B cell (primary cell): ENCODE measurements around the gene ZNF354B. TPM values are rescaled to one million over a fixed set of nuclear protein-coding genes. Genes with fewer than 3 reads are reported as not detected.

Experiments used
- ATAC-seq: fragments of 200-7000 bp; cut with Tn5 transposase; one replicate; pipeline ENCODE4 v1.10.0; 2021; ENCODE audit warnings: low read depth, mild to moderate bottlenecking, moderate number of reproducible peaks, moderate library complexity
- CTCF ChIA-PET: fragments of 350-600 bp; sonication (Branson Sonifier 250); formaldehyde crosslinking; loops from one replicate; lab custom pipeline; 2021; ENCODE audit warnings: antibody characterized with exemption, inconsistent platforms; lab: Charles Lee
- POLR2A ChIA-PET: fragments of 350-600 bp; sonication (Branson Sonifier 250); formaldehyde crosslinking; loops from one replicate; lab custom pipeline; 2021; ENCODE audit warnings: antibody characterized with exemption; lab: Charles Lee
- DNase-seq: peaks from one replicate; pipeline ENCODE4 v3.0.0; 2013
- H2AFZ ChIP-seq: 2 replicates; pipeline ENCODE4 v1.6.1; 2012; ENCODE audit warnings: mild to moderate bottlenecking, low read depth, low read length; ENCODE audit not compliant: insufficient read depth, poor library complexity, severe bottlenecking
- H3K27ac ChIP-seq, 2 donors: 1 replicate in 1 of 2; 2 replicates in 1 of 2; pipeline ENCODE4 v1.5.1; 2012 to 2013; ENCODE audit warnings: low read length in 2 of 2, mild to moderate bottlenecking in 2 of 2, moderate library complexity in 1 of 2
- H3K27me3 ChIP-seq, 4 experiments: fragments of 200-600 bp in 1 of 4; sonication (generic) in 1 of 4; replicated peaks in 1 of 4; 1 replicate in 2 of 4; 2 replicates in 2 of 4; pipeline versions ENCODE4 v1.6.1 to v1.7.0; 2013 to 2016; ENCODE audit warnings: low read length in 3 of 4, mild to moderate bottlenecking in 2 of 4, mixed read lengths in 1 of 4, moderate library complexity in 1 of 4; ENCODE audit not compliant: insufficient read depth in 4 of 4, control insufficient read depth in 3 of 4; ENCODE audit errors: control extremely low read depth in 1 of 4
- H3K36me3 ChIP-seq, 2 experiments: replicated peaks in 1 of 2; 1 replicate in 1 of 2; 2 replicates in 1 of 2; pipeline versions ENCODE4 v1.6.1 to v1.7.1; 2013; ENCODE audit warnings: low read length in 1 of 2; ENCODE audit not compliant: insufficient read depth in 2 of 2, control insufficient read depth in 1 of 2; ENCODE audit errors: control extremely low read depth in 1 of 2, extremely low read depth in 1 of 2
- H3K4me1 ChIP-seq, 2 donors: fragments of 200-600 bp in 1 of 2; sonication (generic) in 1 of 2; 1 replicate in 1 of 2; 2 replicates in 1 of 2; pipeline versions ENCODE4 v1.5.1 to v1.6.1; 2013 to 2017; ENCODE audit warnings: low read length in 2 of 2; ENCODE audit not compliant: control insufficient read depth in 2 of 2, insufficient read depth in 2 of 2
- H3K4me2 ChIP-seq: replicated peaks from 2 replicates; pipeline ENCODE3; 2012; ENCODE audit warnings: mild to moderate bottlenecking, low read depth, low read length; ENCODE audit not compliant: poor library complexity, severe bottlenecking
- H3K4me3 ChIP-seq, 5 experiments: fragments of 200-600 bp in 1 of 5; sonication (generic) in 1 of 5; 1 replicate in 3 of 5; 2 replicates in 2 of 5; pipeline versions ENCODE4 v1.5.1 to v1.7.0; 2011 to 2016; ENCODE audit warnings: low read length in 4 of 5, mild to moderate bottlenecking in 4 of 5, low read depth in 2 of 5, control low read depth in 1 of 5, moderate library complexity in 1 of 5; ENCODE audit not compliant: insufficient read depth in 1 of 5; ENCODE audit errors: control extremely low read depth in 1 of 5, extremely low read depth in 1 of 5
- H3K79me2 ChIP-seq: fragments of 200-600 bp; sonication (generic); one replicate; pipeline ENCODE4 v1.6.0; 2016; ENCODE audit warnings: low read length; ENCODE audit not compliant: control insufficient read depth, insufficient read depth
- H3K9ac ChIP-seq: fragments of 200-600 bp; sonication (generic); 2 replicates; pipeline ENCODE4 v1.6.1; 2017; ENCODE audit warnings: mild to moderate bottlenecking, low read length, moderate library complexity
- H3K9me3 ChIP-seq, 3 donors: one replicate each; pipeline versions ENCODE4 v1.6.1 to v1.7.1; 2013; ENCODE audit warnings: low read length in 2 of 3; ENCODE audit not compliant: control insufficient read depth in 2 of 3, insufficient read depth in 1 of 3; ENCODE audit errors: control extremely low read depth in 1 of 3
- H4K20me1 ChIP-seq: 2 replicates; pipeline ENCODE4 v1.6.0; 2012; ENCODE audit warnings: mild to moderate bottlenecking, low read length; ENCODE audit not compliant: insufficient read depth, control insufficient read depth, poor library complexity, severe bottlenecking
- H3K27ac Mint-ChIP-seq: one replicate; pipeline ENCODE4 v1.8.0; 2021; ENCODE audit warnings: mixed read lengths
- H3K27me3 Mint-ChIP-seq: one replicate; pipeline ENCODE4 v1.8.0; 2021; ENCODE audit warnings: mixed read lengths
- H3K4me1 Mint-ChIP-seq: one replicate; pipeline ENCODE4 v1.8.0; 2021; ENCODE audit warnings: mixed read lengths
- H3K4me3 Mint-ChIP-seq: one replicate; pipeline ENCODE4 v1.8.0; 2021; ENCODE audit warnings: mixed read lengths
- H3K9me3 Mint-ChIP-seq: one replicate; pipeline ENCODE4 v1.8.0; 2022; ENCODE audit warnings: mixed read lengths; ENCODE audit not compliant: insufficient read depth
- EZH2 ChIP-seq: IDR thresholded peaks from 2 replicates; pipeline ENCODE4 v1.6.1; 2012; ENCODE audit warnings: borderline replicate concordance, low read depth, mild to moderate bottlenecking, moderate library complexity, low read length; ENCODE audit not compliant: insufficient read depth, poor library complexity, severe bottlenecking
- WGBS: methylation state at CpG from one replicate; pipeline ENCODE4 v1.1.5; 2013; ENCODE audit warnings: missing lambda C conversion rate; ENCODE audit not compliant: insufficient coverage; 5-methylcytosine and 5-hydroxymethylcytosine counted together
- intact Hi-C: fragments of 100-400 bp; cut with micrococcal nuclease; formaldehyde crosslinking; loops from one replicate; pipeline ENCODE4 v1.10.0; 2022
- polyA plus RNA-seq: library from polyadenylated mRNA; depleted of rRNA; stranded (reverse); fragments of >200 nt; gene quantifications from 2 replicates; pipeline ENCODE4 v1.2.3, GENCODE V29; 2012
- total RNA-seq, 2 donors: library from RNA; stranded (reverse); fragments of 120-200 nt in 1 of 2; gene quantifications; 1 replicate in 1 of 2; 2 replicates in 1 of 2; pipeline versions ENCODE4 v1.2.3 to v1.2.4, GENCODE V29; 2013 to 2022
- TF ChIP-seq, protein P1 (sequence below): fragments of 200-600 bp; IDR thresholded peaks from one replicate; pipeline ENCODE4 v1.8.0; 2022; ENCODE audit warnings: antibody characterized with exemption, mild to moderate bottlenecking

The ZNF354B gene
- total and polyA plus RNA-seq, 2 donors (not counting 1 experiment from before 2014, with no cell fraction given) = 19.5 to 34.6 TPM

DNA sequence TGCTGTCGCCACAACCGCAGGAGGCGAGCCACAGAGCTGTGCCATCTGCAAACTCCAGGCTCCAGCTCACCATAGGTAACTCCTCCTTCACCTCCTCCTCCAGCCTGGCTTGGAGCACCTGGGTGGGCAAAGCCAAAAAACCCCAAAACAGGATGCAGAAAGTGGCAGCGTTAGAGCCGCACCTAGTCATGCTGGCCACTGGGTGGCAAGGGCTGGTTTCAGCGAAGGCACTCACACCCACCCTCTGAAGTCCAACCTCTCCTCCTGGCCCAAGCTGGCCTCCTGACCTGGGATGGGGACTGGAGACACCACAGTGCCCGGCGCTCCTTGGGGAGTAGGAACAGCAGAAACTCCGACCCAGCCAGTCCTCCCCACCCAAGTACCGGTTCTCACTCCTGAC lies 28.7 kb upstream of the ZNF354B start:
- H3K4me1 Mint-ChIP-seq = no peaks in the 10 kb centered on the region
- H3K27me3 ChIP-seq = no peaks in the 10 kb centered on the region
- TF ChIP-seq EZH2 = no peak
- TF ChIP-seq, protein P1, sequence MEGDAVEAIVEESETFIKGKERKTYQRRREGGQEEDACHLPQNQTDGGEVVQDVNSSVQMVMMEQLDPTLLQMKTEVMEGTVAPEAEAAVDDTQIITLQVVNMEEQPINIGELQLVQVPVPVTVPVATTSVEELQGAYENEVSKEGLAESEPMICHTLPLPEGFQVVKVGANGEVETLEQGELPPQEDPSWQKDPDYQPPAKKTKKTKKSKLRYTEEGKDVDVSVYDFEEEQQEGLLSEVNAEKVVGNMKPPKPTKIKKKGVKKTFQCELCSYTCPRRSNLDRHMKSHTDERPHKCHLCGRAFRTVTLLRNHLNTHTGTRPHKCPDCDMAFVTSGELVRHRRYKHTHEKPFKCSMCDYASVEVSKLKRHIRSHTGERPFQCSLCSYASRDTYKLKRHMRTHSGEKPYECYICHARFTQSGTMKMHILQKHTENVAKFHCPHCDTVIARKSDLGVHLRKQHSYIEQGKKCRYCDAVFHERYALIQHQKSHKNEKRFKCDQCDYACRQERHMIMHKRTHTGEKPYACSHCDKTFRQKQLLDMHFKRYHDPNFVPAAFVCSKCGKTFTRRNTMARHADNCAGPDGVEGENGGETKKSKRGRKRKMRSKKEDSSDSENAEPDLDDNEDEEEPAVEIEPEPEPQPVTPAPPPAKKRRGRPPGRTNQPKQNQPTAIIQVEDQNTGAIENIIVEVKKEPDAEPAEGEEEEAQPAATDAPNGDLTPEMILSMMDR = no peak
- H2AFZ ChIP-seq = no peak overlapping the region
- no peaks in the 10 kb centered on the region for H3K27me3 Mint-ChIP-seq
- H3K4me2 ChIP-seq = no peak overlapping the region
- no peaks in the 10 kb centered on the region for H3K4me1 ChIP-seq
- no peak for ATAC-seq
- H3K36me3 ChIP-seq = no peaks in the 10 kb centered on the region
- no peak overlapping the region for H3K27ac ChIP-seq
- 82% methylated on average over 10 of the region's 10 CpGs for WGBS
- no peaks in the 10 kb centered on the region for H4K20me1 ChIP-seq
- H3K4me3 Mint-ChIP-seq = no peak overlapping the region
- intact Hi-C loops = no loop called here
- no peak overlapping the region for H3K9ac ChIP-seq
- ChIA-PET CTCF (no interaction called here), POLR2A (no interaction called here)
- H3K9me3 ChIP-seq = peaks cover 0 to 9% (median 0%) of the 10 kb centered on the region in 3 donors
- DNase-seq = no peak
- H3K4me3 ChIP-seq = no peak overlapping the region
- no peaks in the 10 kb centered on the region for H3K9me3 Mint-ChIP-seq
- H3K79me2 ChIP-seq = no peaks in the 10 kb centered on the region
- no peak overlapping the region for H3K27ac Mint-ChIP-seq

DNA sequence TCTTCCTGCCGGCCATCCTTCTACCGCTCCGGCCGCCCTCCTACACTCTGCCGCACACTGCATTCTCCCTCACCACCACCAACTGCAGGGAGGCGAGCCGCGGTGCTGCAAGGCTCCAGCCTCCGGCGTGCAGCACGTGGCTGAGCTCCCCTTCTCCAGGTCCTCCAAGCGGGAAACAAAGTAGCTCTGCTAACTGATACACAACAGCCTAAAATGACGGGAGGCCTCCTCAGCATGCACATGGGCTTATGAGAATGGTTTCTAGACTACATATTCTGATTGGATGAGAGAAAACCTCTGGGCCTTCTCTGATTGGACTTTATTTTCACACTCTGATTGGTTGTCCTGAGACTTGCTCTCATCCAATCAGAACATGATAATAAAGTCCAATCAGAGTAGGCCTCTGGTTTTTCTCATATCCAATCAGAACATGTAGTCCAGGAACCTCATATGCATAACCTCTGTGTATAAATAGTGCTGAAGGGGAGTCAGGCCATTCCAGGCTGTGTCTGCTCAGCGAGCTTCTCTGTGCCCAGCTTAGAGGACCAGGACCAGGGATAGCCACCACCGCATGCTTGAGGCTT lies 27.0 kb upstream of the ZNF354B start:
- H3K4me2 ChIP-seq = no peak overlapping the region
- Mint-ChIP-seq H3K9me3 (no peaks in the 10 kb centered on the region), H3K4me3 (no peak overlapping the region), H3K4me1 (no peaks in the 10 kb centered on the region), H3K27ac (no peak overlapping the region), H3K27me3 (no peaks in the 10 kb centered on the region)
- DNase-seq (no peak), ATAC-seq (no peak)
- TF ChIP-seq EZH2 = no peak
- TF ChIP-seq, protein P1 = no peak
- H3K9me3 ChIP-seq = peaks cover 0 to 9% (median 0%) of the 10 kb centered on the region in 3 donors
- no peaks in the 10 kb centered on the region for H3K79me2 ChIP-seq
- H3K36me3 ChIP-seq = no peaks in the 10 kb centered on the region
- H3K27ac ChIP-seq = no peak overlapping the region
- no peak overlapping the region for H3K4me3 ChIP-seq
- no peak overlapping the region for H3K9ac ChIP-seq
- intact Hi-C loops = no loop called here
- H3K4me1 ChIP-seq = no peaks in the 10 kb centered on the region
- H2AFZ ChIP-seq = no peak overlapping the region
- H3K27me3 ChIP-seq = no peaks in the 10 kb centered on the region
- WGBS = 95% methylated on average over 10 of the region's 15 CpGs
- no peaks in the 10 kb centered on the region for H4K20me1 ChIP-seq
- ChIA-PET POLR2A (no interaction called here), CTCF (no interaction called here)
